SK-N-MC (cell line): ENCODE results near the gene MAPKAPK3.

Experiments
- EZH2 ChIP-seq: fragments of 200-600 bp; sonication (generic); IDR thresholded peaks from one replicate; pipeline ENCODE4 v1.6.1; 2017; ENCODE audit warnings: antibody characterized with exemption
- FOXP2 ChIP-seq: optimal IDR thresholded peaks from 2 replicates; pipeline ENCODE3; 2011; ENCODE audit warnings: mild to moderate bottlenecking, moderate library complexity; ENCODE audit not compliant: insufficient read depth; ENCODE audit errors: extremely low read length, control extremely low read depth

GRCh38 chr3:50658416-50658815 is 41.5 kb downstream of the MAPKAPK3 start:
- TF ChIP-seq EZH2 (no peak), FOXP2 (no peak)
